Measurements from ENCODE around the gene FAM83F. TPM values are rescaled to one million over a fixed set of nuclear protein-coding genes. Genes with fewer than 3 reads are reported as not detected.

Gene FAM83F
- polyA plus RNA-seq, 2 of the 4 experiments (the other 2 are of a cell fraction): not detected

DNA sequence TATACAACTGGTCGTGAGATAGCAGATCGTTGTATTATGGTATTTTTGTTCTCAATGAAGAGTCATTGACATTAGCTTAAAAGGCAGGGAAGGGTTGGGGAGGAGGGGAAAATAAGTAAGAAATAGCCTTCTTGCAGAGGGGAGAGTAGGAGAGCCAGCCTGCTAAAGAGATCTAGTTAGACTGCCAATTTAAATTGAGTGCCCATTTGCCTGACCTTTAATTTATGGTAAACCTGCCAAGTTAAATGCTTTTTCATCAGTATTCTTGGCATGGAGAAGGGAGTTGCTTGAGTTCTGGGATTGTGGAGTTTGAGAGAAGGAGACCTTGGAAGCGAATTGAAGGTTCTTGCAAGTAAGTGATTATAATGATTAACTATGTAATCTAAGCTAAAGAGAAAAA is 89.0 kb downstream of the FAM83F start:
- POLR2A ChIA-PET: no interaction called here
- ATAC-seq: no peak
- 40% methylated on average over 3 of the region's 3 CpGs for WGBS (ENCODE audit: missing lambda C conversion rate)

DNA sequence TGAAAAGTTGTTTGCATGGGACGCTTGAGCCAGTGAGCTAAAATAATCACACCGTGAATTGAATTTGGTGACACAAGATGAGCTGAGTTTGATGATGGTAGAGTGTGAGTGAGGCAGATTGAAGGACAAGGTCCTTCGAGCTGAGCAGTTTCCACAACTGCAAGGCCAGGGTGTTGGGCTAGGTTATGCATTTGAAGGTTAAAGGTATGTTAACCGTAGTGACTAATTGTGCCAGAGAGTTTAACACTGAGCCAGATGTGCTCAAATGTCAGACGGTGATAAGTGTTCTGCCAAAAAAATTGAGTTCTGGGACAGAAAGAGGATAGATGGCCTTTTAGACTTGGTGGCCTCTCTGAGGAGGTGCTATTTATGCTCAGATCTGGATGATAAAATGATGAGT is 89.5 kb downstream of the FAM83F start:
- Histone ChIP-seq H3K9me3 (no peaks in the 10 kb centered on the region), H3K4me2 (no peak overlapping the region), H3K4me3 (no peak overlapping the region), H3K27ac (no peak overlapping the region), H3K4me1 (no peaks in the 10 kb centered on the region)
- ChIA-PET CTCF (interaction anchor here (0.6 kb wide), 1 partner anchor 108 kb away, joined by 3 read pairs; no protein-coding TSS in a partner anchor), POLR2A (no interaction called here)
- ATAC-seq (no peak), FAIRE-seq (no peak), DNase-seq (ENCODE audit: low read depth in 1 of 2, low spot score in 1 of 2) (no peak)
- 84% methylated on average over 5 of the region's 5 CpGs for WGBS (ENCODE audit: missing lambda C conversion rate)
- TF ChIP-seq KDM1A (IDR thresholded peaks at IDR 0.05; ENCODE audit: low read depth): no peak
- TF ChIP-seq TP53 (CRISPR knock-in tag; IDR thresholded peaks at IDR 0.05): no peak
- TF ChIP-seq FOSB (CRISPR knock-in tag; IDR thresholded peaks at IDR 0.05): no peak
- no peak for TF ChIP-seq HOXB13 (CRISPR knock-in tag; IDR thresholded peaks at IDR 0.05; ENCODE audit: low read depth)
- TF ChIP-seq RFX5 (IDR thresholded peaks at IDR 0.05): no peak
- no peak for TF ChIP-seq ZSCAN20 (CRISPR knock-in tag; IDR thresholded peaks at IDR 0.05)
- TF ChIP-seq EP300 (IDR thresholded peaks at IDR 0.05): no peak
- TF ChIP-seq MYC (IDR thresholded peaks at IDR 0.05; ENCODE audit: borderline replicate concordance, low read length): no peak
- TF ChIP-seq CEBPB (IDR thresholded peaks at IDR 0.05): no peak
- TF ChIP-seq, protein P1, sequence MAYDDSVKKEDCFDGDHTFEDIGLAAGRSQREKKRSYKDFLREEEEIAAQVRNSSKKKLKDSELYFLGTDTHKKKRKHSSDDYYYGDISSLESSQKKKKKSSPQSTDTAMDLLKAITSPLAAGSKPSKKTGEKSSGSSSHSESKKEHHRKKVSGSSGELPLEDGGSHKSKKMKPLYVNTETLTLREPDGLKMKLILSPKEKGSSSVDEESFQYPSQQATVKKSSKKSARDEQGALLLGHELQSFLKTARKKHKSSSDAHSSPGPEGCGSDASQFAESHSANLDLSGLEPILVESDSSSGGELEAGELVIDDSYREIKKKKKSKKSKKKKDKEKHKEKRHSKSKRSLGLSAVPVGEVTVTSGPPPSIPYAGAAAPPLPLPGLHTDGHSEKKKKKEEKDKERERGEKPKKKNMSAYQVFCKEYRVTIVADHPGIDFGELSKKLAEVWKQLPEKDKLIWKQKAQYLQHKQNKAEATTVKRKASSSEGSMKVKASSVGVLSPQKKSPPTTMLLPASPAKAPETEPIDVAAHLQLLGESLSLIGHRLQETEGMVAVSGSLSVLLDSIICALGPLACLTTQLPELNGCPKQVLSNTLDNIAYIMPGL (CRISPR knock-in tag; IDR thresholded peaks at IDR 0.05; ENCODE audit: borderline replicate concordance): no peak
- TF ChIP-seq TFCP2L1 (CRISPR knock-in tag; IDR thresholded peaks at IDR 0.05): no peak
- TF ChIP-seq KDM5A (IDR thresholded peaks at IDR 0.05): no peak
- no peak for TF ChIP-seq HOXB5 (CRISPR knock-in tag; IDR thresholded peaks at IDR 0.05)

More for the DNA sequence above, 89.0 kb downstream of the FAM83F start:
- H3K27ac ChIP-seq: no peak overlapping the region
- no peak overlapping the region for H3K4me2 ChIP-seq
- TF ChIP-seq MAFK (IDR thresholded peaks at IDR 0.05; ENCODE audit: partially characterized antibody): no peak
- no peak for TF ChIP-seq KDM1A (IDR thresholded peaks at IDR 0.05; ENCODE audit: low read depth)
- TF ChIP-seq TFCP2L1 (CRISPR knock-in tag; IDR thresholded peaks at IDR 0.05): no peak
- TF ChIP-seq GATA3 (IDR thresholded peaks at IDR 0.05; ENCODE audit: borderline replicate concordance): no peak
- TF ChIP-seq CHD4 (IDR thresholded peaks at IDR 0.05; ENCODE audit: borderline replicate concordance): no peak
- no peak for TF ChIP-seq RNF2 (IDR thresholded peaks at IDR 0.05; ENCODE audit: borderline replicate concordance, low read depth)
- CTCF ChIA-PET: interaction anchor here (0.6 to 1.2 kb wide), 2 partner anchors 24 to 109 kb away, joined by 3 to 6 read pairs; no protein-coding TSS in a partner anchor
- DNase-seq (ENCODE audit: low read depth in 1 of 2, low spot score in 1 of 2): no peak
- no peak overlapping the region for H3K4me3 ChIP-seq
- FAIRE-seq: no peak
- H3K9me3 ChIP-seq: no peaks in the 10 kb centered on the region
- H3K4me1 ChIP-seq: no peaks in the 10 kb centered on the region

DNA sequence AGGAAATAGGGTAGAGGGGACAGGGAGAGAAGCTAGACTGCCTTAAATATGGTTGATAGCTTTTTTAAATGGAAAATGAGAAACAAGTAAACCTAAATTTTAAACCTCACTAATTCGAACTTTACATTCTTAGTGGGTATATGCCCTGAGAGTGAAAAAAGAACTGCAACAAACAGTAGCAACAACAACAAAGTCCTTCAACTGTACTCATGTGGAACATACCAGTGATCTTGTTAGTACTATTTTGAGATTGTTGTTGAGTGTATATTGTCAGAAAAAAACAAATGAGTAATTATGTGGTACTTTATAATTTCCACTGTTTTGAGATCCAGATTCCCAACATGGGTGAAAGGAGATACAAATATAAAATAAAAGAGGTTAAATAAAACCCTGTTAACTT is 94.1 kb downstream of the FAM83F start:
- Histone ChIP-seq H3K4me3 (no peak overlapping the region), H3K4me1 (no peaks in the 10 kb centered on the region), H3K27ac (no peak overlapping the region), H3K9me3 (no peaks in the 10 kb centered on the region), H3K4me2 (no peak overlapping the region)
- CTCF ChIA-PET: interaction anchor here (0.6 to 1.5 kb wide), 3 partner anchors 11 to 678 kb away, joined by 3 to 6 read pairs (median 3); no protein-coding TSS in a partner anchor
- POLR2A ChIA-PET: no interaction called here
- no peak for FAIRE-seq
- no peak for DNase-seq (ENCODE audit: low read depth in 1 of 2, low spot score in 1 of 2)
- TF ChIP-seq NFE2L2 (conservative IDR thresholded peaks at IDR 0.05; ENCODE audit: low read length) (no peak), ESRRA (IDR thresholded peaks at IDR 0.05; ENCODE audit: borderline replicate concordance, low read length) (no peak), BHLHE40 (IDR thresholded peaks at IDR 0.05; ENCODE audit: low read depth, low read length) (no peak), MAFK (IDR thresholded peaks at IDR 0.05; ENCODE audit: partially characterized antibody) (no peak), RCOR1 (IDR thresholded peaks at IDR 0.05; ENCODE audit: low read depth, low read length) (no peak), KDM1A (IDR thresholded peaks at IDR 0.05; ENCODE audit: low read depth) (no peak), HDAC2 (IDR thresholded peaks at IDR 0.05) (no peak), POLR2AphosphoS2 (conservative IDR thresholded peaks at IDR 0.05; ENCODE audit: low read length) (no peak), PHF8 (IDR thresholded peaks at IDR 0.05; ENCODE audit: borderline replicate concordance, low read depth) (no peak), POLR2A (IDR thresholded peaks at IDR 0.05; ENCODE audit: low read length) (no peak), HOXB5 (CRISPR knock-in tag; IDR thresholded peaks at IDR 0.05) (no peak)
- TF ChIP-seq, protein P2, sequence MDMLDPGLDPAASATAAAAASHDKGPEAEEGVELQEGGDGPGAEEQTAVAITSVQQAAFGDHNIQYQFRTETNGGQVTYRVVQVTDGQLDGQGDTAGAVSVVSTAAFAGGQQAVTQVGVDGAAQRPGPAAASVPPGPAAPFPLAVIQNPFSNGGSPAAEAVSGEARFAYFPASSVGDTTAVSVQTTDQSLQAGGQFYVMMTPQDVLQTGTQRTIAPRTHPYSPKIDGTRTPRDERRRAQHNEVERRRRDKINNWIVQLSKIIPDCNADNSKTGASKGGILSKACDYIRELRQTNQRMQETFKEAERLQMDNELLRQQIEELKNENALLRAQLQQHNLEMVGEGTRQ (IDR thresholded peaks at IDR 0.05): no peak
- TF ChIP-seq, protein P3, sequence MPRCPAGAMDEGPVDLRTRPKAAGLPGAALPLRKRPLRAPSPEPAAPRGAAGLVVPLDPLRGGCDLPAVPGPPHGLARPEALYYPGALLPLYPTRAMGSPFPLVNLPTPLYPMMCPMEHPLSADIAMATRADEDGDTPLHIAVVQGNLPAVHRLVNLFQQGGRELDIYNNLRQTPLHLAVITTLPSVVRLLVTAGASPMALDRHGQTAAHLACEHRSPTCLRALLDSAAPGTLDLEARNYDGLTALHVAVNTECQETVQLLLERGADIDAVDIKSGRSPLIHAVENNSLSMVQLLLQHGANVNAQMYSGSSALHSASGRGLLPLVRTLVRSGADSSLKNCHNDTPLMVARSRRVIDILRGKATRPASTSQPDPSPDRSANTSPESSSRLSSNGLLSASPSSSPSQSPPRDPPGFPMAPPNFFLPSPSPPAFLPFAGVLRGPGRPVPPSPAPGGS (IDR thresholded peaks at IDR 0.05): no peak
- TF ChIP-seq, protein P4, sequence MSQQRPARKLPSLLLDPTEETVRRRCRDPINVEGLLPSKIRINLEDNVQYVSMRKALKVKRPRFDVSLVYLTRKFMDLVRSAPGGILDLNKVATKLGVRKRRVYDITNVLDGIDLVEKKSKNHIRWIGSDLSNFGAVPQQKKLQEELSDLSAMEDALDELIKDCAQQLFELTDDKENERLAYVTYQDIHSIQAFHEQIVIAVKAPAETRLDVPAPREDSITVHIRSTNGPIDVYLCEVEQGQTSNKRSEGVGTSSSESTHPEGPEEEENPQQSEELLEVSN (IDR thresholded peaks at IDR 0.05; ENCODE audit: borderline replicate concordance, low read depth): no peak
- TF ChIP-seq, protein P5, sequence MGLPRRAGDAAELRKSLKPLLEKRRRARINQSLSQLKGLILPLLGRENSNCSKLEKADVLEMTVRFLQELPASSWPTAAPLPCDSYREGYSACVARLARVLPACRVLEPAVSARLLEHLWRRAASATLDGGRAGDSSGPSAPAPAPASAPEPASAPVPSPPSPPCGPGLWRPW (IDR thresholded peaks at IDR 0.05): no peak
- 81% methylated on average over 1 of the region's 1 CpG for WGBS (ENCODE audit: missing lambda C conversion rate)
- no peak for ATAC-seq
